Hepatocyte (in vitro differentiated cells): Measurements from ENCODE around the gene TLN1. TPM values are rescaled to one million over a fixed set of nuclear protein-coding genes. Genes with fewer than 3 reads are reported as not detected.

Source experiments
- DNase-seq: peaks from one replicate; pipeline ENCODE4 v3.0.0-alpha.2; 2016; ENCODE audit warnings: low spot score
- H2AFZ ChIP-seq: fragments of 200-600 bp; sonication (generic); 2 replicates; pipeline ENCODE4 v1.6.0; 2016; ENCODE audit warnings: antibody characterized with exemption, mild to moderate bottlenecking
- H3K27ac ChIP-seq: fragments of 200-600 bp; sonication (generic); 2 replicates; pipeline ENCODE4 v1.5.1; 2016; ENCODE audit warnings: mild to moderate bottlenecking
- H3K27me3 ChIP-seq: fragments of 200-600 bp; sonication (generic); 2 replicates; pipeline ENCODE4 v1.6.1; 2016
- H3K36me3 ChIP-seq: fragments of 200-600 bp; sonication (generic); replicated peaks from 2 replicates; pipeline ENCODE4 v1.5.1; 2016; ENCODE audit warnings: low read depth; ENCODE audit not compliant: insufficient read depth
- H3K4me1 ChIP-seq: fragments of 200-600 bp; sonication (generic); 2 replicates; pipeline ENCODE4 v1.5.1; 2016; ENCODE audit warnings: mild to moderate bottlenecking, moderate library complexity; ENCODE audit not compliant: insufficient read depth
- H3K4me2 ChIP-seq: fragments of 200-600 bp; sonication (generic); 2 replicates; pipeline ENCODE4 v1.6.0; 2016
- H3K4me3 ChIP-seq: fragments of 200-600 bp; sonication (generic); 2 replicates; pipeline ENCODE4 v1.5.1; 2016; ENCODE audit warnings: mild to moderate bottlenecking
- H3K79me2 ChIP-seq: fragments of 200-600 bp; sonication (generic); 2 replicates; pipeline ENCODE4 v1.6.0; 2017; ENCODE audit warnings: mild to moderate bottlenecking
- H3K9me2 ChIP-seq: fragments of 200-600 bp; sonication (generic); replicated peaks from 2 replicates; pipeline ENCODE4 v1.6.0; 2017; ENCODE audit warnings: mild to moderate bottlenecking; ENCODE audit not compliant: insufficient read depth
- H3K9me3 ChIP-seq: fragments of 200-600 bp; sonication (generic); 2 replicates; pipeline ENCODE4 v1.5.1; 2016; ENCODE audit warnings: low read depth, mild to moderate bottlenecking
- H4K20me1 ChIP-seq: fragments of 200-600 bp; sonication (generic); 2 replicates; pipeline ENCODE4 v1.6.0; 2016; ENCODE audit warnings: mild to moderate bottlenecking; ENCODE audit not compliant: insufficient read depth, poor library complexity, severe bottlenecking
- EZH2 ChIP-seq: fragments of 200-600 bp; sonication (generic); IDR thresholded peaks from 2 replicates; pipeline ENCODE4 v1.6.1; 2016; ENCODE audit warnings: antibody characterized with exemption, mild to moderate bottlenecking, borderline replicate concordance
- EZH2phosphoT487 ChIP-seq: fragments of 200-600 bp; sonication (generic); IDR thresholded peaks from one replicate; pipeline ENCODE4 v1.6.1; 2018; ENCODE audit warnings: antibody characterized with exemption, mild to moderate bottlenecking, low read depth, moderate library complexity; ENCODE audit not compliant: unreplicated experiment, severe bottlenecking
- WGBS: methylation state at CpG from one replicate; pipeline ENCODE4 v1.1.6; 2016; ENCODE audit warnings: low lambda C conversion rate; ENCODE audit errors: missing lambda C conversion rate; 5-methylcytosine and 5-hydroxymethylcytosine counted together
- polyA plus RNA-seq: library from polyadenylated mRNA; unstranded; fragments of >200 nt; fragmentation: Nextera tagmentation; extraction: Ambion mirVana; gene quantifications from 2 replicates; pipeline ENCODE4 v1.2.1, GENCODE V29; 2016
- total RNA-seq: library from RNA; depleted of rRNA; stranded (reverse); fragments of >200 nt; gene quantifications from 2 replicates; pipeline ENCODE4 v1.2.3, GENCODE V29; 2014
- TF ChIP-seq, protein P1 (sequence below): fragments of 200-600 bp; sonication (generic); IDR thresholded peaks from 2 replicates; pipeline ENCODE4 v1.5.1; 2016; ENCODE audit warnings: antibody characterized with exemption, mild to moderate bottlenecking; ENCODE audit not compliant: poor library complexity

The TLN1 gene
- total and polyA plus RNA-seq, 2 experiments from 2014 or later: 70.5 to 113 TPM

- H3K36me3 ChIP-seq: no peaks in the 10 kb centered on the region
- H3K4me3 ChIP-seq: no peak overlapping the region
- 82% methylated on average over 8 of the region's 8 CpGs for WGBS
- peaks cover 56% of the 10 kb centered on the region for H3K79me2 ChIP-seq
- no peak for DNase-seq
- H3K27ac ChIP-seq: no peak overlapping the region
- no peaks in the 10 kb centered on the region for H3K27me3 ChIP-seq
- no peak overlapping the region for H2AFZ ChIP-seq
- H3K9me2 ChIP-seq: no peaks in the 10 kb centered on the region
- no peak overlapping the region for H3K4me2 ChIP-seq
- H3K4me1 ChIP-seq: peaks cover 13% of the 10 kb centered on the region
- no peaks in the 10 kb centered on the region for H3K9me3 ChIP-seq
- H4K20me1 ChIP-seq: peaks cover 23% of the 10 kb centered on the region
- no peak for TF ChIP-seq EZH2phosphoT487
- TF ChIP-seq, protein P1, sequence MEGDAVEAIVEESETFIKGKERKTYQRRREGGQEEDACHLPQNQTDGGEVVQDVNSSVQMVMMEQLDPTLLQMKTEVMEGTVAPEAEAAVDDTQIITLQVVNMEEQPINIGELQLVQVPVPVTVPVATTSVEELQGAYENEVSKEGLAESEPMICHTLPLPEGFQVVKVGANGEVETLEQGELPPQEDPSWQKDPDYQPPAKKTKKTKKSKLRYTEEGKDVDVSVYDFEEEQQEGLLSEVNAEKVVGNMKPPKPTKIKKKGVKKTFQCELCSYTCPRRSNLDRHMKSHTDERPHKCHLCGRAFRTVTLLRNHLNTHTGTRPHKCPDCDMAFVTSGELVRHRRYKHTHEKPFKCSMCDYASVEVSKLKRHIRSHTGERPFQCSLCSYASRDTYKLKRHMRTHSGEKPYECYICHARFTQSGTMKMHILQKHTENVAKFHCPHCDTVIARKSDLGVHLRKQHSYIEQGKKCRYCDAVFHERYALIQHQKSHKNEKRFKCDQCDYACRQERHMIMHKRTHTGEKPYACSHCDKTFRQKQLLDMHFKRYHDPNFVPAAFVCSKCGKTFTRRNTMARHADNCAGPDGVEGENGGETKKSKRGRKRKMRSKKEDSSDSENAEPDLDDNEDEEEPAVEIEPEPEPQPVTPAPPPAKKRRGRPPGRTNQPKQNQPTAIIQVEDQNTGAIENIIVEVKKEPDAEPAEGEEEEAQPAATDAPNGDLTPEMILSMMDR: no peak
- TF ChIP-seq EZH2: no peak
These were observed 12.0 kb upstream of the TLN1 start for GRCh38 chr9:35743880-35744518.

DNA sequence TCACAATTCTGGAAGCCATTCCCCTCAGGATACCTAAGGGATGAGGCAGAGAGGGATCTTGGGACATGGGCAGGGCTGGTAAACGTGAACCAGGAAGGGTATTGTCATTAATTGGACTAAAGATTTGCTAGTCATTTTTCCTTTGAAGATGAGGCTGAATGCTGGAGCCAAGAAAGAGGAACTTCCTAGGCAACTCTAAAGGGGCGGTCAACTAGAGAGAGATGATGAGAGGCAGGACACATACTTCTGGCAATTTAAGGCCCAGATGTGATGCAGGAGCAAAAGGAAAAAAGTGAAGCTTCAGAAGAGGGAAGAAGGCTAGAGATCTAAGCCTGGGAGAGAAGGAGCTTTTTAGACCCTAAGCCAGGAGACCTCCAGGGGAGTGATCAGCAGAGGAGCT, 11.5 kb upstream of the TLN1 start:
- peaks cover 22% of the 10 kb centered on the region for H4K20me1 ChIP-seq
- WGBS: 78% methylated on average over 2 of the region's 2 CpGs
- peaks cover 53% of the 10 kb centered on the region for H3K79me2 ChIP-seq
- no peaks in the 10 kb centered on the region for H3K9me3 ChIP-seq
- H3K4me1 ChIP-seq: peaks cover 13% of the 10 kb centered on the region
- no peaks in the 10 kb centered on the region for H3K9me2 ChIP-seq
- H2AFZ ChIP-seq: no peak overlapping the region
- no peak for DNase-seq
- H3K27ac ChIP-seq: no peak overlapping the region
- no peaks in the 10 kb centered on the region for H3K27me3 ChIP-seq
- no peak overlapping the region for H3K4me3 ChIP-seq
- TF ChIP-seq EZH2 (no peak), EZH2phosphoT487 (no peak)
- TF ChIP-seq, protein P1: no peak
- H3K36me3 ChIP-seq: no peaks in the 10 kb centered on the region
- H3K4me2 ChIP-seq: no peak overlapping the region

DNA sequence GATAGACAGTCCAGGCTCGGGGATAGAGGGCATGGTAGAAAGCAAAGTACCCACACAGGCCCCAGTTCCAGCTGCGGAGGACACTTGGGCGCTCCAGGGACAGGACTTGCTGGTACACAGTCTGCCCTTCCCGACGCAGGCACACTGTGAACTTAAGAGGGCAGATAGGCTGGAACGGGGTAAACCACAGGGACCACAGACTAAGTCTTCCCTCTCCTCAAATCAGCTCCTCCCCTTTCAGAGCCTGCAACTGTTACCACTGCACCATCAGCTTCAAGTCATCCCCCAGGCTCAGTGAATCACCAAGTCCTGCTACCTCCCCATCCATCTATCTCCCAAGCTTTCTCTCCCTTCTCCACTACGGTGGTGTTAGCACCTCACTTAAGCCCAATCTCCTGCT, 9.7 kb upstream of the TLN1 start:
- DNase-seq: no peak
- Histone ChIP-seq H4K20me1 (peaks cover 9% of the 10 kb centered on the region), H3K36me3 (no peaks in the 10 kb centered on the region), H3K27ac (no peak overlapping the region), H3K27me3 (no peaks in the 10 kb centered on the region), H3K4me1 (peaks cover 10% of the 10 kb centered on the region), H3K4me3 (no peak overlapping the region), H2AFZ (no peak overlapping the region), H3K9me2 (no peaks in the 10 kb centered on the region), H3K4me2 (no peak overlapping the region), H3K79me2 (peaks cover 36% of the 10 kb centered on the region), H3K9me3 (no peaks in the 10 kb centered on the region)
- TF ChIP-seq EZH2 (no peak), EZH2phosphoT487 (no peak)
- TF ChIP-seq, protein P1: no peak
- WGBS: 89% methylated on average over 7 of the region's 7 CpGs
